HL-60 (cell line): Measurements from ENCODE around the gene MS4A18.

Experiments
- DNase-seq, 2 experiments: peaks; one replicate each; pipeline ENCODE4 v3.0.0-alpha.2; 2010 to 2020; ENCODE audit warnings: low read depth in 1 of 2, low spot score in 1 of 2
- H3K27ac ChIP-seq: fragments of 250-450 bp; sonication (Bioruptor Pico); replicated peaks from 2 replicates; pipeline ENCODE4 v1.5.1; 2020; ENCODE audit warnings: mild to moderate bottlenecking, moderate library complexity
- H3K27me3 ChIP-seq: fragments of 250-450 bp; sonication (Bioruptor Pico); 2 replicates; pipeline ENCODE4 v1.5.1; 2021; ENCODE audit warnings: mild to moderate bottlenecking, moderate library complexity; ENCODE audit not compliant: insufficient read depth, poor library complexity, severe bottlenecking
- H3K4me3 ChIP-seq: replicated peaks from 2 replicates; pipeline ENCODE4 v1.5.1; 2011; ENCODE audit warnings: mild to moderate bottlenecking, control low read depth, low read length; ENCODE audit not compliant: insufficient read depth
- CTCF ChIP-seq: IDR thresholded peaks from one replicate; pipeline ENCODE4 v1.5.1; 2011; ENCODE audit warnings: low read length, control low read depth, inconsistent platforms; ENCODE audit not compliant: insufficient read depth
- GABPA ChIP-seq: IDR thresholded peaks from 2 replicates; pipeline ENCODE4 v1.6.1; 2012; ENCODE audit warnings: low read depth
- POLR2AphosphoS5 ChIP-seq: IDR thresholded peaks from 2 replicates; pipeline ENCODE4 v1.6.1; 2012; ENCODE audit warnings: low read depth
- SPI1 ChIP-seq: IDR thresholded peaks from 2 replicates; pipeline ENCODE4 v1.6.1; 2012; ENCODE audit warnings: low read depth, mild to moderate bottlenecking, borderline replicate concordance
- TF ChIP-seq, protein P1 (sequence below): IDR thresholded peaks from 2 replicates; pipeline ENCODE4 v1.6.1; 2012; ENCODE audit warnings: low read depth; ENCODE audit not compliant: insufficient replicate concordance

Gene MS4A18

GRCh38 chr11:60786811-60787567 lies 62.5 kb downstream of the MS4A18 start:
- Histone ChIP-seq H3K27me3 (no peaks in the 10 kb centered on the region), H3K27ac (no peak overlapping the region), H3K4me3 (no peak overlapping the region)
- no peak for DNase-seq
- TF ChIP-seq POLR2AphosphoS5 (no peak), CTCF (no peak), SPI1 (no peak), GABPA (no peak)
- TF ChIP-seq, protein P1, sequence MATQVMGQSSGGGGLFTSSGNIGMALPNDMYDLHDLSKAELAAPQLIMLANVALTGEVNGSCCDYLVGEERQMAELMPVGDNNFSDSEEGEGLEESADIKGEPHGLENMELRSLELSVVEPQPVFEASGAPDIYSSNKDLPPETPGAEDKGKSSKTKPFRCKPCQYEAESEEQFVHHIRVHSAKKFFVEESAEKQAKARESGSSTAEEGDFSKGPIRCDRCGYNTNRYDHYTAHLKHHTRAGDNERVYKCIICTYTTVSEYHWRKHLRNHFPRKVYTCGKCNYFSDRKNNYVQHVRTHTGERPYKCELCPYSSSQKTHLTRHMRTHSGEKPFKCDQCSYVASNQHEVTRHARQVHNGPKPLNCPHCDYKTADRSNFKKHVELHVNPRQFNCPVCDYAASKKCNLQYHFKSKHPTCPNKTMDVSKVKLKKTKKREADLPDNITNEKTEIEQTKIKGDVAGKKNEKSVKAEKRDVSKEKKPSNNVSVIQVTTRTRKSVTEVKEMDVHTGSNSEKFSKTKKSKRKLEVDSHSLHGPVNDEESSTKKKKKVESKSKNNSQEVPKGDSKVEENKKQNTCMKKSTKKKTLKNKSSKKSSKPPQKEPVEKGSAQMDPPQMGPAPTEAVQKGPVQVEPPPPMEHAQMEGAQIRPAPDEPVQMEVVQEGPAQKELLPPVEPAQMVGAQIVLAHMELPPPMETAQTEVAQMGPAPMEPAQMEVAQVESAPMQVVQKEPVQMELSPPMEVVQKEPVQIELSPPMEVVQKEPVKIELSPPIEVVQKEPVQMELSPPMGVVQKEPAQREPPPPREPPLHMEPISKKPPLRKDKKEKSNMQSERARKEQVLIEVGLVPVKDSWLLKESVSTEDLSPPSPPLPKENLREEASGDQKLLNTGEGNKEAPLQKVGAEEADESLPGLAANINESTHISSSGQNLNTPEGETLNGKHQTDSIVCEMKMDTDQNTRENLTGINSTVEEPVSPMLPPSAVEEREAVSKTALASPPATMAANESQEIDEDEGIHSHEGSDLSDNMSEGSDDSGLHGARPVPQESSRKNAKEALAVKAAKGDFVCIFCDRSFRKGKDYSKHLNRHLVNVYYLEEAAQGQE, result no peak

- no peak overlapping the region for H3K4me3 ChIP-seq
- H3K27ac ChIP-seq, result no peak overlapping the region
- DNase-seq, result no peak
- no peaks in the 10 kb centered on the region for H3K27me3 ChIP-seq
- no peak for TF ChIP-seq CTCF
- TF ChIP-seq SPI1, result no peak
- TF ChIP-seq, protein P1, result no peak
Measured at GRCh38 chr11:60788401-60789125, 64.0 kb downstream of the MS4A18 start.

GRCh38 chr11:60790726-60791125 lies 66.2 kb downstream of the MS4A18 start:
- Histone ChIP-seq H3K27ac (no peak overlapping the region), H3K27me3 (no peaks in the 10 kb centered on the region), H3K4me3 (no peak overlapping the region)
- no peak for TF ChIP-seq POLR2AphosphoS5
- TF ChIP-seq SPI1, result no peak
- TF ChIP-seq, protein P1, result no peak
- no peak for TF ChIP-seq GABPA
- TF ChIP-seq CTCF, result no peak
- DNase-seq, result no peak
